ENCODE results near the gene CFP. TPM values are rescaled to one million over a fixed set of nuclear protein-coding genes. Genes with fewer than 3 reads are reported as not detected.

The CFP gene
- polyA plus RNA-seq, 1 of the 3 experiments (the other 2 are of a cell fraction): 0.03 TPM

GRCh38 chrX:47638816-47639215, 9.1 kb upstream of the CFP start (continued):
- no peak for TF ChIP-seq ZBTB33 (IDR thresholded peaks at IDR 0.05; ENCODE audit: borderline replicate concordance, low read depth)
- TF ChIP-seq FOXJ3 (CRISPR knock-in tag; IDR thresholded peaks at IDR 0.05): no peak
- TF ChIP-seq POLR2AphosphoS5 (IDR thresholded peaks at IDR 0.05; ENCODE audit: low read depth, low read length): no peak
- no peak for TF ChIP-seq FOSL2 (IDR thresholded peaks at IDR 0.05; ENCODE audit: borderline replicate concordance, low read depth)

- ChIA-PET CTCF (no interaction called here), POLR2A (no interaction called here)
- H3K9me2 ChIP-seq: no peaks in the 10 kb centered on the region
- peaks cover 14 to 28% of the 10 kb centered on the region in 2 experiments for H3K36me3 ChIP-seq (replicated peaks in 1 of 2; ENCODE audit: control insufficient read depth in 1 of 2, insufficient read depth in 2 of 2, low read length in 1 of 2)
- no peaks in the 10 kb centered on the region; the same call in 1 of the 2 replicates for H3K27me3 ChIP-seq (ENCODE audit: insufficient read depth)
- WGBS (ENCODE audit: low lambda C conversion rate): 67% methylated on average over 17 of the region's 31 CpGs
- no peak overlapping the region for H3K9ac ChIP-seq
- TF ChIP-seq EZH2phosphoT487 (IDR thresholded peaks at IDR 0.05; ENCODE audit: borderline replicate concordance, low read depth) (no peak), REST (IDR thresholded peaks at IDR 0.05; ENCODE audit: low read depth, low read length) (no peak), PBX3 (IDR thresholded peaks at IDR 0.05) (peak; percentile 71), NFIC (IDR thresholded peaks at IDR 0.05; ENCODE audit: borderline replicate concordance) (no peak)
- H3K9me3 ChIP-seq: no peaks in the 10 kb centered on the region
- H3F3A ChIP-seq (replicated peaks; ENCODE audit: insufficient read depth): no peaks in the 10 kb centered on the region
- peak overlapping the region in 1 of 2 experiments; percentile 15; a peak in 1 of 4 replicates for H3K4me3 ChIP-seq (ENCODE audit: low read depth in 2 of 2, low read length in 1 of 2)
- H4K20me1 ChIP-seq (ENCODE audit: insufficient read depth): no peaks in the 10 kb centered on the region
- DNase-seq: no peak
- H3K4me2 ChIP-seq: no peak overlapping the region
- H3K79me2 ChIP-seq (ENCODE audit: insufficient read depth): no peaks in the 10 kb centered on the region
- H3K4me1 ChIP-seq (ENCODE audit: control insufficient read depth in 1 of 2, insufficient read depth in 2 of 2, low read depth in 1 of 2, low read length in 1 of 2): no peaks in the 10 kb centered on the region
- H2AFZ ChIP-seq (ENCODE audit: low read depth): no peak overlapping the region
- no peak overlapping the region for H3K27ac ChIP-seq (ENCODE audit: low read depth in 2 of 2, low read length in 1 of 2)
Observed at GRCh38 chrX:47637546-47638195, 7.9 kb upstream of the CFP start.
